ENCODE results near the gene SLC10A4. TPM values are rescaled to one million over a fixed set of nuclear protein-coding genes. Genes with fewer than 3 reads are reported as not detected.

Gene SLC10A4
- total RNA-seq, 2 donors from 2014 or later, result 0.55 to 1.8 TPM

GRCh38 chr4:48493452-48494100 lies 10.4 kb downstream of the SLC10A4 start:
- DNase-seq, result no peak
- no peak overlapping the region for H3K27ac ChIP-seq (ENCODE audit: low read depth, low read length)
- no peak overlapping the region for H3K4me3 Mint-ChIP-seq
- H3K4me1 ChIP-seq (ENCODE audit: control insufficient read depth, insufficient read depth, low read length), result peaks cover 4% of the 10 kb centered on the region
- peaks cover under 1% of the 10 kb centered on the region for H3K36me3 Mint-ChIP-seq (ENCODE audit: low read depth)
- peaks cover under 1% of the 10 kb centered on the region for H3K36me3 ChIP-seq (ENCODE audit: control insufficient read depth, insufficient read depth, low read length)
- H3K4me1 Mint-ChIP-seq, result peaks cover 5% of the 10 kb centered on the region
- WGBS, 2 experiments (ENCODE audit: insufficient coverage in 1 of 2, insufficient read length in 1 of 2), result 76 to 100% methylated on average over 3 to 4 of the region's 4 CpGs
- H3K27me3 Mint-ChIP-seq (ENCODE audit: insufficient read depth), result peaks cover 39% of the 10 kb centered on the region
- H3K4me3 ChIP-seq (ENCODE audit: low read length), result no peak overlapping the region
- H3K9ac ChIP-seq (ENCODE audit: extremely low read depth, low read length, poor library complexity, severe bottlenecking), result no peak overlapping the region
- H3K27me3 ChIP-seq (ENCODE audit: control insufficient read depth, insufficient read depth, low read length, poor library complexity, severe bottlenecking), result peaks cover 41% of the 10 kb centered on the region
- TF ChIP-seq, protein P1, sequence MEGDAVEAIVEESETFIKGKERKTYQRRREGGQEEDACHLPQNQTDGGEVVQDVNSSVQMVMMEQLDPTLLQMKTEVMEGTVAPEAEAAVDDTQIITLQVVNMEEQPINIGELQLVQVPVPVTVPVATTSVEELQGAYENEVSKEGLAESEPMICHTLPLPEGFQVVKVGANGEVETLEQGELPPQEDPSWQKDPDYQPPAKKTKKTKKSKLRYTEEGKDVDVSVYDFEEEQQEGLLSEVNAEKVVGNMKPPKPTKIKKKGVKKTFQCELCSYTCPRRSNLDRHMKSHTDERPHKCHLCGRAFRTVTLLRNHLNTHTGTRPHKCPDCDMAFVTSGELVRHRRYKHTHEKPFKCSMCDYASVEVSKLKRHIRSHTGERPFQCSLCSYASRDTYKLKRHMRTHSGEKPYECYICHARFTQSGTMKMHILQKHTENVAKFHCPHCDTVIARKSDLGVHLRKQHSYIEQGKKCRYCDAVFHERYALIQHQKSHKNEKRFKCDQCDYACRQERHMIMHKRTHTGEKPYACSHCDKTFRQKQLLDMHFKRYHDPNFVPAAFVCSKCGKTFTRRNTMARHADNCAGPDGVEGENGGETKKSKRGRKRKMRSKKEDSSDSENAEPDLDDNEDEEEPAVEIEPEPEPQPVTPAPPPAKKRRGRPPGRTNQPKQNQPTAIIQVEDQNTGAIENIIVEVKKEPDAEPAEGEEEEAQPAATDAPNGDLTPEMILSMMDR (conservative IDR thresholded peaks at IDR 0.05), result no peak
- H3K27ac Mint-ChIP-seq, result no peak overlapping the region
- H3K9me3 ChIP-seq (ENCODE audit: control insufficient read depth, low read length), result no peaks in the 10 kb centered on the region
- no peaks in the 10 kb centered on the region for H3K9me3 Mint-ChIP-seq

- H3K9me3 ChIP-seq (ENCODE audit: control insufficient read depth, low read length), result no peaks in the 10 kb centered on the region
- Mint-ChIP-seq H3K27me3 (ENCODE audit: insufficient read depth) (peaks cover 23% of the 10 kb centered on the region), H3K9me3 (no peaks in the 10 kb centered on the region), H3K36me3 (ENCODE audit: low read depth) (peaks cover 15% of the 10 kb centered on the region), H3K4me1 (peaks cover 5% of the 10 kb centered on the region), H3K27ac (no peak overlapping the region), H3K4me3 (no peak overlapping the region)
- TF ChIP-seq, protein P1 (conservative IDR thresholded peaks at IDR 0.05), result no peak
- H3K27me3 ChIP-seq (ENCODE audit: control insufficient read depth, insufficient read depth, low read length, poor library complexity, severe bottlenecking), result peaks cover 17% of the 10 kb centered on the region
- peaks cover 4% of the 10 kb centered on the region for H3K4me1 ChIP-seq (ENCODE audit: control insufficient read depth, insufficient read depth, low read length)
- no peak overlapping the region for H3K4me3 ChIP-seq (ENCODE audit: low read length)
- no peak for DNase-seq
- H3K27ac ChIP-seq (ENCODE audit: low read depth, low read length), result no peak overlapping the region
- peaks cover 22% of the 10 kb centered on the region for H3K36me3 ChIP-seq (ENCODE audit: control insufficient read depth, insufficient read depth, low read length)
- 90 to 100% methylated on average over 2 of the region's 2 CpGs for WGBS, 2 experiments (ENCODE audit: insufficient coverage in 1 of 2, insufficient read length in 1 of 2)
- H3K9ac ChIP-seq (ENCODE audit: extremely low read depth, low read length, poor library complexity, severe bottlenecking), result no peak overlapping the region
These were observed 12.8 kb downstream of the SLC10A4 start for GRCh38 chr4:48495941-48496340.

DNA sequence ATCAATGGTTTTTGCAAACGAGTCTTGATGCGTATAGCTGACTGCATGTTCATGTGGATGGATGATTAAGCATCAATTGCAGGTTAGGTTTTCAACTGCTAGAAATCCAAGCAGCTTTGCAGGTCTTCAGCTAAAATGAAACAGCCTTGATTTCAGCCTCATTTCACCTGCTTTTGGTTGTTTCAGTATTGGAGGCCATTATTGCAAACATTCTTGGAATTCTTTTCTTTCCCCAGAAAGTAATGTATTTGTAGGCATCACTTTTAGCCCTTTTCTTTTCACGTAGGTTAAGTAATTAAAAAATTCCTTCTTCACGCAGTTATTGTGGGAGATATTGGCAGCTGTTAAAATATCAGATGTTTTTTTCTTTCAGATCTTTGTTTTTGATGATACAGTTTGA lies 15.8 kb downstream of the SLC10A4 start:
- H3K4me1 Mint-ChIP-seq, result no peaks in the 10 kb centered on the region
- Histone ChIP-seq H3K4me3 (ENCODE audit: low read length) (no peak overlapping the region), H3K27me3 (ENCODE audit: control insufficient read depth, insufficient read depth, low read length, poor library complexity, severe bottlenecking) (no peaks in the 10 kb centered on the region), H3K27ac (ENCODE audit: low read depth, low read length) (no peak overlapping the region), H3K9me3 (ENCODE audit: control insufficient read depth, low read length) (no peaks in the 10 kb centered on the region), H3K36me3 (ENCODE audit: control insufficient read depth, insufficient read depth, low read length) (peaks cover 45% of the 10 kb centered on the region), H3K9ac (ENCODE audit: extremely low read depth, low read length, poor library complexity, severe bottlenecking) (no peak overlapping the region), H3K4me1 (ENCODE audit: control insufficient read depth, insufficient read depth, low read length) (no peaks in the 10 kb centered on the region)
- 90 to 94% methylated on average over 3 to 4 of the region's 4 CpGs for WGBS, 2 experiments (ENCODE audit: insufficient coverage in 1 of 2, insufficient read length in 1 of 2)
- no peak overlapping the region for H3K27ac Mint-ChIP-seq
- no peaks in the 10 kb centered on the region for H3K9me3 Mint-ChIP-seq
- no peak for DNase-seq
- H3K27me3 Mint-ChIP-seq (ENCODE audit: insufficient read depth), result peaks cover 3% of the 10 kb centered on the region
- peaks cover 26% of the 10 kb centered on the region for H3K36me3 Mint-ChIP-seq (ENCODE audit: low read depth)
- TF ChIP-seq, protein P1 (conservative IDR thresholded peaks at IDR 0.05), result no peak
- no peak overlapping the region for H3K4me3 Mint-ChIP-seq
